ENCODE data around the gene FNDC5.

Gene FNDC5

GRCh38 chr1:32864375-32865019, 6.2 kb downstream of the FNDC5 start:
- DNase-seq (ENCODE audit: low read depth), result no peak

DNA sequence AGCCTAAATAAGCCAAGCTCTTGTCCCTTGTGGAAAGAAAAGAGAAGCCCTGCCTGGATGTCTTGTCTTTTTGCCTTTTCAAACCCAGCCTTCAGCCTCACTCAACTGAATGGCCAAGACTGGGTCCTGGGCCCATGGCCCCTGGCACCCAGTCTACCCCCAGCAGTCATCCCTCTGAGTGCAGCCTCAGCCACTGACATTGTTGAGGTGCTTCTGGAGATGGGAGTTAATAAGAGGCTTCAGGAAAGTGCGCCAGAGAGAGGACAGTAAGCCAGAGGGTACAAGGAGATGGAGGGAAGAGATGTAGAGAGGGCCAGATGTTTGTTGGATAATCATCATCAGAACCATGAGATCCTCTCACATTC, 6.8 kb downstream of the FNDC5 start:
- no peak for DNase-seq (ENCODE audit: low read depth)

DNA sequence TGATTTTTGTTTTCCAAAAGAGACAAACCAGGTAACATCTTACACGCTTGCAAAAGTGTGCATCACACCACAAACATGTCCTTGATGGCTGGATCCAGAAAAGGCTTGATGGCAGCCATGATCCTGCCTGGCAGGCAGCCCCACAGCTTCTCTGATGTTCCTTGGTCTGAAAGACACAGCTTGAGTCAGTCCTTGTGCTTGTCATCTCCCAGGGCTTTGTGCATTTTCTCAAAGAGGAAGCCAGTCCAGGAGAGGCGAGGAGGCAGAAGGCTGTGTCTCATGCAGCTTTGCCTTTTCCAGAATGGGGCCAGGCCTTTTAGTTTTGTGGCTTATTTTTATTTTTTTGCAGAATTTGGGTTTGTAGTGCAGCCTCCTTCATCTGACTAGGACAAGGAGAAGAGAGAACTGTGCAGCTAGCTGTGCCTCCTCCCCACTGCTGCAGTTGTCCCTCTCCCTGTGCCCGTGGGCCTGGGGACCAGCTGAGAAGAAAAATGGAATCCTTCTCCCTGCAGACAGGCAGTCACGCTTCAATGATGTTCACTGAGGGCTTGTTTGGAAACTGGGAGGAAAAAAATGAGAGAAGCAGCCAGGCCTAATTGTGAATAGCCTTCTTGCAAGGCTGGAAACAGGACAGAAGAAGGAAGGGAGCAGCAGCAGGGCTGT, 7.4 kb downstream of the FNDC5 start:
- no peak for DNase-seq (ENCODE audit: low read depth)

DNA sequence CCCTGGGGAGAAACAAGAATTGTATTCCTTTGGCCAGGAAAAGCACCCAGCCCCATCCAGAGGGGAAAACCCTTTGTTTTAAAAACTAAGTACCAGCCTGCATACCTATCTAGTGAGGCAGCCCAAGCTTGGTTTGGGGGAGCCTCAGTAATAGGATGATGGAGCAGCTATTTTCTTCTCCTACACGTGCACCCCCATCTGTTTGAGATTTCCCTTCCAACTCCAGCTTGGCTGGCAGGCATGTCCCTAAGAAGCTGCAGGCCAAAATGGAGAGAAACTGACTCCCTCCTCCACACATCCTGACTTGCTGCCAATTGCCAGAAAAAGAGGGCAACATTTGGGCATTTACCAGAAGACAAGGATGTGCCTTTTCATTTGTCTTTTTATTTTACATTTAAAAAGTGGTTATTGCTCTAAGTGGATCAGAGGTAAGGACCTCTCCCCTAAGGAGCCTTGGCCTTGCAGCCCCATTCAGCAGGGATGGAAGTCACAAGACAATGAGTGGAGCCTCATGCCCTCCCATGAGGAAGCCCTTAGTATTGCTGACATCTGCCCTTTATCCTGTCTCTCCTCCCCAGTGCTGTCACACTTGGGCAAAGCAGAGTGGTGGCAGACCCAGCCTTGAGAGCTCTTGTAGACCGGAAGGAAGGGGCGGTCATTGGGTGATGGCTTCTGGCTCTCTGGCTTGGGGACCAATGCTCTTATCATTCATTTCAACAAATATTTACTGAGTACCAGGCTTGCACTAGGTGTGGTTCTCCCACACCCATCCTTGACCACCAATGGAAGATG, 8.6 kb downstream of the FNDC5 start:
- no peak for DNase-seq (ENCODE audit: low read depth)

DNA sequence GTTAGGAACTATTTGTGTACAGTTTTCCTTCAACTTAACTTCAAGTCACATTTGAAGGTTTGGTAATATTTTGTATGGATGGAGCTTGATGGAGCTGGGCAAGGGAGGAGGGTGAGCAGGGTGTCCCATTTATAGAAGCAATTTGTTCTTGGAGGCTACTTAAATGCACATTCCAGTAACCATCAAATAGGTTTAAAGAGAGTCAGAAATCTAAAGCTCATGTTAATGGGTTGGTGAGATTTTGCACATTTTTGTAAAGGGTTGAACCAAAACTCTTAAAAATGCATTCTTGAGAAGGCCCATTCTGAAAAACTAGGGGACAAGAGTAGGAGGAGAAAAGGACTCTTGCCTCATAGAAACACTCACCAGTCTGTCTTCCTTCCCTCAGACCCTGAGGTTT, 10.1 kb downstream of the FNDC5 start:
- DNase-seq (ENCODE audit: low read depth), result no peak

GRCh38 chr1:32859915-32860314, 10.8 kb downstream of the FNDC5 start:
- DNase-seq (ENCODE audit: low read depth), result no peak

- DNase-seq (ENCODE audit: low read depth), result no peak
These were observed 11.9 kb downstream of the FNDC5 start for GRCh38 chr1:32858791-32859190.

DNA sequence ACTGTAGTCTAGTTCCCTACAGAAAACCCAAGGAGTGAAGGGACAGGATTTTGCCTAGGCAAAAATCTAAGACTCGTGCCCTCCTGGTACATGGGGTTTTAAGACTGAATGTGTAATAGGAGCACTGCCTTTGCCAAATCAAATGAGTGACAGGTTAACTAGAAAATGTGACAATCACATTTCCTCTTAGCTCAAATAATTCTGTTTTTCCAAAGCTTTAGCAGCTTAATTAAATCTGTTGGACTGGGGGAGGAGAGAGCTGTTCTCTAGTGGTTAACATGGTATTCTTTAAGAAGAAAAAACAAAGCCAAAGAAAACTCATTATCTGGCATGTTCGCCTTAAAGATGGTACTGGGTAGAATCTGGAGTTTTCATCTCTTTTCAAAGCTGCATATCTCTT, 12.6 kb downstream of the FNDC5 start:
- no peak for DNase-seq (ENCODE audit: low read depth)

DNA sequence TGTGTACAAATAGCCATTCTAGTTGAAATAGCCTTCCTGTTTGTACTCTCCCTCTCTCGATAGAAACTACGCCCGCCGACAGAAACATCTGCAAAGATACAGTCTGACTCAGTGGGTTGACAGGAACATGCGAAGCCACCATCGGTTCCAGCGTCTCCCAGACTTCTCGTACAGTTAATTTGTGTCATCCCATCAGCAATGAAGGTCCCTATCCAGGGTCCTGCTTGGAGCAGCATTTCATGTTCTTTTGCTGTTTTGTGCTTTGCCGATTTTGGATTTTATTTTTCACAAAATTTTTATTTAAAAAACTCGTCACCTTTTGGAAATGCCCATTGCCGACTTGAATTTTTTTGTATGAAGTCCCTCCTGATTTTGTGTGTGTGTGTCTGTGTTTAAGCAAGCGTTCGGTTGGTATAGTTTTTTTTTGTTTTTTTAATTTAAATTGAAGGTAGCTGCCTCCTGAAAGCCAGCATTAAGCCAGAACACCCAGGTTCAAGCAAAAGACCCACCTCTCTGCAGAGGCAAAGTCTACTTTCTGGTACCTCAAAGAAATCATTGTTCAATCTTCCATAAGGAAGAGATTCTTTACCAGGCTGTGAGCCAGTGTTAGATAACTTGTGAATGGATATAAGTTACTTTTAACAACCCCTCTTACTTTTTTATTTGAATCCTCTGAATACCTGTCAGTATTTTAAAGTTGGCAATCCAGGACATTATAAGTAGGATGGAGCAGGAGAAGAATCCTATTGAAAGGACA, 14.7 kb downstream of the FNDC5 start:
- no peak for DNase-seq (ENCODE audit: low read depth)

GRCh38 chr1:32848354-32849063, 22.2 kb downstream of the FNDC5 start:
- no peak for DNase-seq (ENCODE audit: low read depth)

DNA sequence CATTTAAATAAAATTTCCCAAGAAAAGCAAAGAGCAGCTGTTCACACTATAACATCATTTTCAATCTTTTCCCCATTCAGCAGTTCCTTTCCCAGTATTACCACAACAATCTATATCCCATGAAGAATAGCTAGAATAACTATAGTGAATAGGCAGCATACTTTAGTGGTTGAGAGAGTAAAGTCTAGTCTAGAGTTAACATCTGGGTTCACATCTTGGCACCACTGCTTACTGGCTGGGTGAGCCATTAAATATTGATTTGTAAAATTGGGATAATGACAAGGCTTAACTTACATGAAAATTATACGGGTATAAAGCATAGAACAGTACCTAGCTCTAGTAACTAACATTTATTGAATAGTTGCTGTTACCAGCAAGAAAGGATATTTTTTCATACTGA, 38.8 kb downstream of the FNDC5 start:
- no peak for DNase-seq (ENCODE audit: low read depth)

GRCh38 chr1:32830092-32830852, 40.4 kb downstream of the FNDC5 start:
- no peak for DNase-seq (ENCODE audit: low read depth)

DNA sequence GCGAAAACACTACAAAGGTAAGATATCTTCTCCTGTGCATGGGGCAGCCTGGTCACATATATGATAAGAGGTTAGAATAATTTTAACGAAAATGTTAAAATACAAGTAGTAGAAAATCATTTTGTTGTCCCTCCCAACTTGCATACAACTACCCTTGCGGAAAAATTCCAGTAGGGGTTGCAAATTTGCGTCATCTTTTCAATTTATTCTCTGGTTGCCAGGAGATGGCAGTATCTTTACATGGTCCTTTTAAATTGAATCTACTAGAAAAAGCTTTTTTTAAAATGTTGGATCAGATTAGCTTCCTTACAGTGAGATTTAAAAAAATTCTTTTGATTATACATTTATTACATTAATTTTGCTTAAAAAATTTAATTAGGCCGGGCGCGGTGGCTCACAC, 42.4 kb downstream of the FNDC5 start:
- DNase-seq (ENCODE audit: low read depth), result no peak

DNA sequence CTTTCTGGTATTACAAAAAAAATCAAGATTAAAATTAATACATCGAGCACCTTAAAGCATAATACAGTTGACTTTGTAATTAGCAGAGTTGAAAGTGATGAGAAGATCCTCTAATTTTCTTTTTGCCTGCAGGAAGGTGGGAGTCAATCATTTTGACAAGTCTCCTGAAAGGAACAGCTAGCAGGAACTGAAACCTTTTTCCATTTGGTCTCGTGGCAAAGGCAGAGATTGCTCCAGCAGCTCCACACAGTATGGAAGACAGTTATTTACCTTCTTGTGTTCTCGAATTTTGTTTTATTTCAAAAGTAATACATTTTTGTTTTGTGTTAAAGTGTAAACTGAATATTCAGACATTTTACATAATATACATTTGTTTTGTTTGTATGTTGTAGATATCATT, 45.5 kb downstream of the FNDC5 start:
- DNase-seq (ENCODE audit: low read depth), result no peak

DNA sequence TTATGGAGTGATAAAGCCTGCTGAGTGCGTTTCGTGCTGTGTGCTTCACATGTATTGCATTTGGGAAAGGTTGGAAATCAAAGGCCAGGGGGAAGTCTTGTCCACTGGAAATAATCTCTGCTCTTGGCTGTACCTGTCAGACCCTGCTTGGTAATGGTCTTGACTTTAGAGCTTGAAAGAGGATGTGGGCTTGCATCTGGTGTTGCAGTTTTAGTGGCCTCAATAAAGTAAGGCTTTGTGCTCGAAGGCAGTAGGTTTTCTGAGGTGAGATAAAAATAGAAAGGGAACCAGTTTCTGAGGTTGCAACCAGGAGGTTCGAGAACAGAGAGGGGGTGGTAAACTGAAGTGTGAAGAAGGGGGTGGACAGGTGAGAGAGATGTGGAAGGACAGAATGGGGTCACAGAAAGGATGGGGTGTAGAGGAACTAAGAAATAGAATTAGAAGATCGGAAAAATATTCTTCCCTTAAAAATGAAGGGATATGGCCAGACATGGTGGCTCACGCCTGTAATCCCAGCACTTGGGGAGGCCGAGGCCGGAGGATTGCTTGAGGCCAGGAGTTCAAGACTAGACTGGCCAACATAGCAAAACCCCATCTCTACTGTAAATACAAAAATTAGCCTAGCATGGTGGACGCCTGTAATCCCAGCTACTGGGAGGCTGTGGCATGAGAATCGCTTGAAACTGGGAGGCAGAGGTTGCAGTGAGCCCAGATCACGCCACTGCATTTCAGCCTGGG, 51.7 kb downstream of the FNDC5 start:
- DNase-seq (ENCODE audit: low read depth), result no peak

DNA sequence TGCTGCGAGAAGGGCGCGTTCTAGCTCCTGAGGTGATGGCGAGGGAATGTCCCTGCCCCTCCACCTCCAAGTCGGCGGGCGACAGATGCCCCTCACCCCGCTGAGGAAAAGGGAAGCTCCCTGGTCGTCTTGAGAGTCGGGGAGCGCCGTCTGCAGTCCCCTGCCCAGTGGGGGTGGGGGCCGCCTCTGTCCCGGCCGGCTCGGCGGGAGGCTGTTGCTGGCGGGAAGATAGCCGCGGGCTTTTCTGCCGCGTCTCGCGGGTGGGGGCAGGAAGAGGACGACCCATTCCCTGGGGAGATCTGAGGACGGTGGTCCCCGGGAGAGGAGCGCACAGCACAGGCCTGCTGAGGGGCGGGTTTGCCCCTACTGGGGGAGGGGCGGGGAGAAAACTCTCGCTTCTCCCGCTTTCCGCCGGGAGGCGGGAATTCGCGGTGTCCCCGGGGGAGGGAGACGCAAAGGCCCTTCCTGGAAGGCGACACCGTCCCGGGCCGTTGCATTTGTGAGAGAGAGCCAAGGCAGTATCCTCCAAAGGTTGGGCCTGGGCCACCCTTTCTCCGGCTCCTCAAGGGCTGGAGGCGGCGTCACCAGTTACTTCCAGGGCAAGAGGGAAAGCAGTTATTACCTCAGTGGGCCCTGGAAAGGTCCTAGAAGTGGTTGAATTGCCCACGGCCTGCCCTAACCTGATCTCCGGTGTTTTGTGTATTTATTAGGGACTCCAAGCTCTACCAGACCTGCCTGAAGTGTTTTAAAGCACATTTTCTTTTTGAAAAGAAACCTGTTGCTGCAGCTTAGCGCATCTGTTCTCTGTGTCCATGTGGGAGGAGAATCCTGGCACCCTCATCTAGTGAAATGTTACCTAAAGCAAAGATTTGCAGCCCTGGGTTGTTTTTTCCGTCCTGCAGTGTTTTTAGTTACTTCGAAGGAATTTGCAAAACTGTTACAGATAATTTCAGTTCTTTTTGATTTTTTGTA, 52.6 kb downstream of the FNDC5 start:
- DNase-seq (ENCODE audit: low read depth), result no peak

DNA sequence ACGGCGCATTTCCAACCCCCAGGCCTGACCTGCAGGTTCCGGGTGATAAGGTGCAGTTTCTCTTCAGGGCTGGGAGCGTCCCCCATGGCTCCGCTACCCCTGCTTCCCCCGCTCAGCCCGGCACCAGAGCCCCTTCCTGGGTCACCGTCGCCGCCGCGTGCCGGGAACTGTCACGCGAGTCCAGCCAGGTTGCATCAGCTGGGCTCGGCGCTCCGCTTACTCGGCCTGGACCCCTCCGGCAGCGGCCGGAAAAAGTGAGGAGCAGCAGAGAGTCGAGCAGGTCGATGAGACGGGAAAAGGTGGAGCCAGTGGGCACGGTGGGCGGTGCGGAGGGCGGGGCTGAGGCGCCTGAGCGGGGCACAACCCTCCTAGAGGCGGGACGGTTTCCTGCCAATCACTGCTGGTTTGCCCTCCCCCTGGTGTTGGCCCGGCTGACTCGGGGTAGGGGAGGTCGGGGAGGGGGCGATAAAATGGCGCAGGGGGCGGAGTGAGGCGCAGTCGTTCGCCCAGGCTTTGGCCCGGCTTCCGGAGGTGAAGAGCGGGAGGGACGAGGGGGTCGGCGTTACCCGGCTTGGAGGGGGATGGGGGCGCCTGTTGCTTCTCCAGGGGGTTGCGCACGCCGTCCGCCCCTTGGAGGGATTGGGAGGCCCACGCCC, 53.4 kb downstream of the FNDC5 start, which contains the start of the genes S100PBP and YARS1:
S100PBP (plus strand) TSS at position 495 of the 656 bp plus-strand sequence. CDS start 8,447 bp downstream, outside the sequence.
YARS1 (minus strand) TSS at position 200 of the 656 bp plus-strand sequence; CDS start at position 86, 114 bp downstream.
- DNase-seq (ENCODE audit: low read depth), result peak; percentile 97

DNA sequence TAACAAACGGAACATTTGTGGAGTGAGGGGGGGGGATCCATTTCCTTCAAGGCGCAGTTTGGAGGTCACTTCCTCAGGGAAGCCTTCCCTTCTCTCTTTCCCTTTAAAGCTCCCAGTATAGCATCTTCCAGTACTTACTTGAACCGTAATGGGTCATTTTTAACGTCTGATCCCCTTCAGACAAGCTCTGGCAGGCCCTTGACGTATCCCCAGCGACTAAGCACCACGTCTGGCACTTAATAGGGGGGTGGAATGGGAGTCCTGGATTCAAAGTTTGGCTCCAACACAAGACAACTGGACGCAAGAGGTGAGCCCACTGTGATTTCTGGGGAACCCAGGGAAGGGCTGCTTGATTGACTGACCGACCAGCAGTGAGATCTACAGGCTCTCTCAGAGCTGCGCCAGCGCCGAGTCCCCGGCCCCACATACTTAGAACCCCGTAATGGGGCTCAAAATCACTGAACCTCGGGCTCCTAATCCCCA, 54.0 kb downstream of the FNDC5 start:
- DNase-seq (ENCODE audit: low read depth), result no peak

Data from amniotic epithelial cell (primary cell).